RWPE2 (cell line): ENCODE measurements around the gene DTWD2.
A peak's percentile ranks its signal among the peaks of the same experiment; 100 is the strongest.

Experiments used
- ATAC-seq: fragments of 200-7000 bp; cut with Tn5 transposase; 3 replicates; pipeline ENCODE4 v1.9.1; 2021; ENCODE audit warnings: low read depth
- DNase-seq: peaks from one replicate; pipeline ENCODE4 v3.0.0-alpha.2; 2020; ENCODE audit warnings: low spot score
- H3K27ac ChIP-seq: fragments of 450-650 bp; 2 replicates; pipeline ENCODE4 v1.5.1; 2017; ENCODE audit warnings: mild to moderate bottlenecking; ENCODE audit not compliant: poor library complexity, severe bottlenecking
- H3K27me3 ChIP-seq: fragments of 250-450 bp; sonication (Bioruptor Pico); 2 replicates; pipeline ENCODE4 v1.5.1; 2021; ENCODE audit warnings: mild to moderate bottlenecking, moderate library complexity; ENCODE audit not compliant: insufficient read depth, poor library complexity, severe bottlenecking
- H3K36me3 ChIP-seq: fragments of 250-450 bp; sonication (Bioruptor Pico); 2 replicates; pipeline ENCODE4 v1.5.1; 2020; ENCODE audit warnings: low read depth, mild to moderate bottlenecking, moderate library complexity
- H3K4me1 ChIP-seq: fragments of 250-450 bp; sonication (Bioruptor Pico); 2 replicates; pipeline ENCODE4 v1.5.1; 2021; ENCODE audit warnings: mild to moderate bottlenecking, moderate library complexity; ENCODE audit not compliant: insufficient read depth, poor library complexity, severe bottlenecking
- H3K4me3 ChIP-seq: fragments of 250-450 bp; sonication (Bioruptor Pico); 2 replicates; pipeline ENCODE4 v1.5.1; 2021; ENCODE audit warnings: mild to moderate bottlenecking, moderate library complexity; ENCODE audit not compliant: severe bottlenecking
- H3K9me3 ChIP-seq: fragments of 250-450 bp; sonication (Bioruptor Pico); 2 replicates; pipeline ENCODE4 v1.5.1; 2021; ENCODE audit warnings: mild to moderate bottlenecking, moderate library complexity; ENCODE audit not compliant: severe bottlenecking
- CTCF ChIP-seq: fragments of 450-650 bp; IDR thresholded peaks from one replicate; pipeline ENCODE4 v1.5.1; 2017; ENCODE audit warnings: mild to moderate bottlenecking, moderate library complexity; ENCODE audit not compliant: poor library complexity, severe bottlenecking

DTWD2 gene

GRCh38 chr5:118946138-118946800 is 42.1 kb downstream of the DTWD2 start:
- no peak for TF ChIP-seq CTCF
- Histone ChIP-seq H3K4me1 (no peaks in the 10 kb centered on the region), H3K27me3 (no peaks in the 10 kb centered on the region), H3K27ac (no peak overlapping the region), H3K36me3 (no peaks in the 10 kb centered on the region), H3K9me3 (no peaks in the 10 kb centered on the region), H3K4me3 (no peak overlapping the region)
- ATAC-seq, result no peak
- no peak for DNase-seq

GRCh38 chr5:118937393-118938061 is 50.8 kb downstream of the DTWD2 start:
- H3K27ac ChIP-seq, result no peak overlapping the region
- DNase-seq (no peak), ATAC-seq (peak; percentile 41; the same call in 2 of the 3 replicates)
- no peak overlapping the region for H3K4me3 ChIP-seq
- no peaks in the 10 kb centered on the region for H3K4me1 ChIP-seq
- TF ChIP-seq CTCF, result no peak
- no peaks in the 10 kb centered on the region for H3K27me3 ChIP-seq
- H3K36me3 ChIP-seq, result no peaks in the 10 kb centered on the region
- no peaks in the 10 kb centered on the region for H3K9me3 ChIP-seq

- Histone ChIP-seq H3K27ac (no peak overlapping the region), H3K9me3 (no peaks in the 10 kb centered on the region), H3K4me3 (no peak overlapping the region), H3K4me1 (no peaks in the 10 kb centered on the region), H3K36me3 (no peaks in the 10 kb centered on the region), H3K27me3 (no peaks in the 10 kb centered on the region)
- DNase-seq, result no peak
- no peak for TF ChIP-seq CTCF
- ATAC-seq, result no peak
Measured at GRCh38 chr5:118933703-118934102, 54.6 kb downstream of the DTWD2 start.

GRCh38 chr5:118931564-118931963 is 56.8 kb downstream of the DTWD2 start:
- Histone ChIP-seq H3K27me3 (no peaks in the 10 kb centered on the region), H3K4me1 (no peaks in the 10 kb centered on the region)

More at GRCh38 chr5:118931564-118931963, 56.8 kb downstream of the DTWD2 start:
- TF ChIP-seq CTCF, result no peak
- no peak overlapping the region for H3K27ac ChIP-seq
- no peaks in the 10 kb centered on the region for H3K9me3 ChIP-seq
- DNase-seq, result no peak
- no peak overlapping the region for H3K4me3 ChIP-seq
- ATAC-seq, result no peak
- H3K36me3 ChIP-seq, result peaks cover 3% of the 10 kb centered on the region; the same call in 1 of the 2 replicates
